Liver (tissue), 3 donors: ENCODE data around the gene ATR.
"Not testable (repeated sequence)": the region's sequence is repeated elsewhere in the genome, so short reads cannot be mapped to it uniquely, and the experiment has no call there.

ENCODE experiments used
- EGR1 ChIP-seq, 2 donors: IDR thresholded peaks; 2 replicates each; pipeline ENCODE4 v1.6.1; 2016 to 2018; ENCODE audit warnings: antibody characterized with exemption in 2 of 2, low read depth in 2 of 2
- RXRA ChIP-seq, 2 donors: IDR thresholded peaks; 2 replicates each; pipeline ENCODE4 v1.6.1; 2017 to 2018; ENCODE audit warnings: antibody characterized with exemption in 2 of 2, mild to moderate bottlenecking in 1 of 2
- TF ChIP-seq, protein P1 (sequence below): IDR thresholded peaks from 2 replicates; pipeline ENCODE4 v1.6.1; 2016; ENCODE audit warnings: antibody characterized with exemption, mild to moderate bottlenecking
- TF ChIP-seq, protein P2 (sequence below): fragments of 150-350 bp; IDR thresholded peaks from 2 replicates; pipeline ENCODE4 v1.5.1; 2017; ENCODE audit warnings: improper control_type of control experiment, low read depth, low read length; ENCODE audit not compliant: missing input control
- TF ChIP-seq, protein P3 (sequence below): IDR thresholded peaks from 2 replicates; pipeline ENCODE4 v1.6.1; 2016; ENCODE audit warnings: antibody characterized with exemption
- donor health status: healthy.
- donor health status: healthy.

DNA sequence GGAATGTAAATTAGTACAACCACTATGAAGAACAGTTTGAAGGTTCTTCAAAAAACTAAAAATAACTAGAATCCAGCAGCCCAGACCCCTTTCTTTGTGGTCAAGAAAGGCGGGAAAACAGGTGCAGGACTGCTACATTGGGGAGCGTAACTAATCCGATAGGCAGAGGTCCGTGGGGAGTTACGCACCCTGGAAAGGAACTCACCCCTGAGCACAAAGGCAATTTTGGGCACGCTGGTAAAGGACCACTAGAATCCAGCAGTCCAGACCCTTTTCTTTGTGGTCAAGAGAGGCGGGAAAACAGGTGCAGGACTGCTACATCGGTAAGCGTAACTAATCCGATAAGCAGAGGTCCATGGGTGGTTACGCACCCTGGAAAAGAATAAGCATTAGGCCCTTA lies 140.4 kb downstream of the ATR start:
- TF ChIP-seq RXRA (IDR thresholded peaks at IDR 0.05); EGR1 (IDR thresholded peaks at IDR 0.05; ENCODE audit: low read depth in 2 of 2): not testable (repeated sequence)
- TF ChIP-seq, protein P1, sequence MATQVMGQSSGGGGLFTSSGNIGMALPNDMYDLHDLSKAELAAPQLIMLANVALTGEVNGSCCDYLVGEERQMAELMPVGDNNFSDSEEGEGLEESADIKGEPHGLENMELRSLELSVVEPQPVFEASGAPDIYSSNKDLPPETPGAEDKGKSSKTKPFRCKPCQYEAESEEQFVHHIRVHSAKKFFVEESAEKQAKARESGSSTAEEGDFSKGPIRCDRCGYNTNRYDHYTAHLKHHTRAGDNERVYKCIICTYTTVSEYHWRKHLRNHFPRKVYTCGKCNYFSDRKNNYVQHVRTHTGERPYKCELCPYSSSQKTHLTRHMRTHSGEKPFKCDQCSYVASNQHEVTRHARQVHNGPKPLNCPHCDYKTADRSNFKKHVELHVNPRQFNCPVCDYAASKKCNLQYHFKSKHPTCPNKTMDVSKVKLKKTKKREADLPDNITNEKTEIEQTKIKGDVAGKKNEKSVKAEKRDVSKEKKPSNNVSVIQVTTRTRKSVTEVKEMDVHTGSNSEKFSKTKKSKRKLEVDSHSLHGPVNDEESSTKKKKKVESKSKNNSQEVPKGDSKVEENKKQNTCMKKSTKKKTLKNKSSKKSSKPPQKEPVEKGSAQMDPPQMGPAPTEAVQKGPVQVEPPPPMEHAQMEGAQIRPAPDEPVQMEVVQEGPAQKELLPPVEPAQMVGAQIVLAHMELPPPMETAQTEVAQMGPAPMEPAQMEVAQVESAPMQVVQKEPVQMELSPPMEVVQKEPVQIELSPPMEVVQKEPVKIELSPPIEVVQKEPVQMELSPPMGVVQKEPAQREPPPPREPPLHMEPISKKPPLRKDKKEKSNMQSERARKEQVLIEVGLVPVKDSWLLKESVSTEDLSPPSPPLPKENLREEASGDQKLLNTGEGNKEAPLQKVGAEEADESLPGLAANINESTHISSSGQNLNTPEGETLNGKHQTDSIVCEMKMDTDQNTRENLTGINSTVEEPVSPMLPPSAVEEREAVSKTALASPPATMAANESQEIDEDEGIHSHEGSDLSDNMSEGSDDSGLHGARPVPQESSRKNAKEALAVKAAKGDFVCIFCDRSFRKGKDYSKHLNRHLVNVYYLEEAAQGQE: not testable (repeated sequence)
- TF ChIP-seq, protein P2, sequence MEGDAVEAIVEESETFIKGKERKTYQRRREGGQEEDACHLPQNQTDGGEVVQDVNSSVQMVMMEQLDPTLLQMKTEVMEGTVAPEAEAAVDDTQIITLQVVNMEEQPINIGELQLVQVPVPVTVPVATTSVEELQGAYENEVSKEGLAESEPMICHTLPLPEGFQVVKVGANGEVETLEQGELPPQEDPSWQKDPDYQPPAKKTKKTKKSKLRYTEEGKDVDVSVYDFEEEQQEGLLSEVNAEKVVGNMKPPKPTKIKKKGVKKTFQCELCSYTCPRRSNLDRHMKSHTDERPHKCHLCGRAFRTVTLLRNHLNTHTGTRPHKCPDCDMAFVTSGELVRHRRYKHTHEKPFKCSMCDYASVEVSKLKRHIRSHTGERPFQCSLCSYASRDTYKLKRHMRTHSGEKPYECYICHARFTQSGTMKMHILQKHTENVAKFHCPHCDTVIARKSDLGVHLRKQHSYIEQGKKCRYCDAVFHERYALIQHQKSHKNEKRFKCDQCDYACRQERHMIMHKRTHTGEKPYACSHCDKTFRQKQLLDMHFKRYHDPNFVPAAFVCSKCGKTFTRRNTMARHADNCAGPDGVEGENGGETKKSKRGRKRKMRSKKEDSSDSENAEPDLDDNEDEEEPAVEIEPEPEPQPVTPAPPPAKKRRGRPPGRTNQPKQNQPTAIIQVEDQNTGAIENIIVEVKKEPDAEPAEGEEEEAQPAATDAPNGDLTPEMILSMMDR: not testable (repeated sequence)
- TF ChIP-seq, protein P3, sequence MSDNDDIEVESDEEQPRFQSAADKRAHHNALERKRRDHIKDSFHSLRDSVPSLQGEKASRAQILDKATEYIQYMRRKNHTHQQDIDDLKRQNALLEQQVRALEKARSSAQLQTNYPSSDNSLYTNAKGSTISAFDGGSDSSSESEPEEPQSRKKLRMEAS: not testable (repeated sequence)
